Measurements from ENCODE around the gene EML4.

EML4 gene

DNA sequence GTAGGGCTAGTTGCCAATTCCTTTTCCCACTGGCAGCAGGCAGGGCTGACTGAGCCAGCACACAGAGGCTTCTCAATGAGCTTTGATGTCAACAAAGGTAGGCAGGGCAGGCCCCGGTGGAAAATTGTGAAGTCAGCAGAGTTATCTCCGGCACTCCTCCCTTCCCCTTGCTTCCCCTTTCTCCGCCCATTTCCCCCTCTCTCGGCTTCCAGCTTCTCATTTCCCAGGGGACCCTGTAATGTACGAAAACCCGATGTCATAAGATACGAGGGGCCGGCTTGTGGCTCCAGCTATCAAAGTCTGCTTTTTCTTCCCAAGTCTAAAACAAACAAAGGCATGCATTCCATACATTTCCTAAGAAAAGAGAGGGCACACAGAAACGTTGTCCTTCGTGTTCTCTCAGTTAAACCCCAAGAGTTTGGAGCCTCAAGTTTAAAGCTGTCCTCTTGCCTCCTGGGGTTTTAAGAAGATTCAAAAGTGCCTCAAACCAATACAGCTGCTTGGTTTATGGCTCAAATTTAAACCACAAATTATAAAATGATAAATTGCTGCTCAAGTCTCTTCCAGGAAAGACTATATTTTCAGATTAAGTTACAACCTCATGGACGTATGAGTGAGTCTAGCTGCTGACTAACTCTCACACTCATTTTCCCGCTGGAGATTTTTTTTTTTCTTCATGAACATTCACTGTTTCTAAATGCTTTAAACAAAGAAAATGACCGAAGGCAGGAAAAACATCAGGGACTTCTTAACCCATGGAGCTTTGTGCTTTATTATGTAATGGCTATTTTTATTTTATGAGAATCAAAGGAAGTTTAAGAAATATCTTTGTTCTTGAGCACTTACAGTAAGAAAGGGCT, 27.2 kb upstream of the EML4 start:
- Histone ChIP-seq H3K27me3 (ENCODE audit: insufficient read depth, low read depth, severe bottlenecking) (no peaks in the 10 kb centered on the region), H3K27ac (no peak overlapping the region), H3K9me3 (ENCODE audit: severe bottlenecking) (no peaks in the 10 kb centered on the region), H3K36me3 (no peaks in the 10 kb centered on the region), H3K4me3 (ENCODE audit: low read depth, low read length) (no peak overlapping the region)
- DNase-seq, result no peak
- TF ChIP-seq, protein P1, sequence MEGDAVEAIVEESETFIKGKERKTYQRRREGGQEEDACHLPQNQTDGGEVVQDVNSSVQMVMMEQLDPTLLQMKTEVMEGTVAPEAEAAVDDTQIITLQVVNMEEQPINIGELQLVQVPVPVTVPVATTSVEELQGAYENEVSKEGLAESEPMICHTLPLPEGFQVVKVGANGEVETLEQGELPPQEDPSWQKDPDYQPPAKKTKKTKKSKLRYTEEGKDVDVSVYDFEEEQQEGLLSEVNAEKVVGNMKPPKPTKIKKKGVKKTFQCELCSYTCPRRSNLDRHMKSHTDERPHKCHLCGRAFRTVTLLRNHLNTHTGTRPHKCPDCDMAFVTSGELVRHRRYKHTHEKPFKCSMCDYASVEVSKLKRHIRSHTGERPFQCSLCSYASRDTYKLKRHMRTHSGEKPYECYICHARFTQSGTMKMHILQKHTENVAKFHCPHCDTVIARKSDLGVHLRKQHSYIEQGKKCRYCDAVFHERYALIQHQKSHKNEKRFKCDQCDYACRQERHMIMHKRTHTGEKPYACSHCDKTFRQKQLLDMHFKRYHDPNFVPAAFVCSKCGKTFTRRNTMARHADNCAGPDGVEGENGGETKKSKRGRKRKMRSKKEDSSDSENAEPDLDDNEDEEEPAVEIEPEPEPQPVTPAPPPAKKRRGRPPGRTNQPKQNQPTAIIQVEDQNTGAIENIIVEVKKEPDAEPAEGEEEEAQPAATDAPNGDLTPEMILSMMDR (IDR thresholded peaks at IDR 0.05; ENCODE audit: low read depth, low read length), result no peak

DNA sequence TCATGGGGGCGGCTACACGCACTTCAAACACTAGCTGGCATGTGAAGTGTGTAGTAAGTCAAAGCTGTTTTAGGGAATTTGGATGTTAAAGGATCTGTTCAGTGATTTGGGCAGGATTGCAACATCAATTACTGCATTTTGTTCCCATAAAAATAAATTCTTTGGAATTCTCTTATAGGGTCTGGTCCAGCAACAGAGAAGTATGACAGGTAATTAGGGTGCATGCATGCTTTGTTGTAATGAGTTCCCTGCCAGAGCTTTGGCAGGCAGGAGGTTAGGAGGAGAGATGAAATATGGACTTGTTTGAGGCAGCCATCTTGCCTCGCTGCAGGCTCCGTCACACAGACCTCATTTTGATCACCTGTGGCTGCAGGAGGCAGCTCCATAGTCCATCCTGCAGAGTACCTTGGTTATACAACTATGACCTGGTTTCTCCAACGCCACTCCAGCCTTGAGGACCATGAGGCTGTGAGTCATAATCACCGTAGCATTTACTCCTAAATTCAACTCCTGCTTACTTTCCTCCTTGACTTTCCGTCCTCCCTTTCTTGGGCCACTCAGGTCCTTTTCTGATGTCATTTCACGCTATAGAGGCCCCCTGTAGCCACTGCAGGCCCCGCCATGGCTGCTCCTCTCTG, 26.5 kb upstream of the EML4 start:
- Histone ChIP-seq H3K9me3 (ENCODE audit: severe bottlenecking) (no peaks in the 10 kb centered on the region), H3K27ac (no peak overlapping the region), H3K36me3 (no peaks in the 10 kb centered on the region), H3K27me3 (ENCODE audit: insufficient read depth, low read depth, severe bottlenecking) (no peaks in the 10 kb centered on the region), H3K4me3 (ENCODE audit: low read depth, low read length) (no peak overlapping the region)
- DNase-seq, result no peak
- TF ChIP-seq, protein P1 (IDR thresholded peaks at IDR 0.05; ENCODE audit: low read depth, low read length), result no peak

DNA sequence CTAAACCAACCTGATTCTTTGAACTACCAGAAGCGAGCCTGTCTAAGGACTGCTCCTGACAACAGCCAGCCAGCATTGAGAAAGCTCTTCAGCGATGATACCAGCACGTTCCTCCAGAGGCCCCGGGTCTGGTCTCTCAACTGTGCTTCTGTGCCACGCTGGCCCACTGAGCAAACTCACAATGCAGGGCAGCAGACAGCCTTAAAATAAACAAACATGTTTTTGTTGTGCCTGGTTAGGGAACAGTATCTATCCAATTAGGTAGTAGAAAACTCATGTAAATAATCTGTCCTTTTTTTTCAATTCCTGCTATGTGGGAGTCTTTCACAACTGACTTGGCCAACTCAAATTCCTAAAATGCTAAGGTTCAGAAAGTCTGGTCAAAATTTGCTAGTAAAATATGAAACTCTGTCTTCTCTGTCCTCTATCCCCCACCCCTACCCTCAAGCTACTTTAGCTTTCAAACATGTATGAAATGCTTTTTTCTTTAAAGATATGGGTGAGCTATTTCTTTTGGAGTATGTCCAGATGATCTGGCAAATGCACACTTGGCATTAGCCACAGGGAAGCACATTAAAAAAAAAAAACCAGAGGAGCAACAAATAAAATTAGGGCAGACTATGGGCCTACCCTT, 21.4 kb upstream of the EML4 start:
- no peak for DNase-seq

DNA sequence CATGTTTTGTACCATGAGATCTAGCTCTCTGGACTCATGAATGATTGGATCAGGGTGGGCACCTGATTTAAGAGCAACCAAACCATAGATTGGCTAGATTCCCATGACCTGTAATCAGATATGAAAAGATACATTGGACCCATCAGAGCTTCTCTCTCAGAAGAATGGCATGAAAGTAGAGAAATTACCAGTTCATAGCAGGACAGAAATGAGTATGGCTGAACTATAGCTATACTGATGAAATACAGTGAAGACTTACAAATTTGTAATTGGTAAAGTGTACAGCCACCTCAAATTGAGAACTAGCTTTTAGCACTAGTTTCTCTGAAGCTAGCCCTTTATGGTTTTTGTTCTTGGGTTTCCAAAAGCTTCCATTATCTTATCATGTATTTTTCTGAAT, 19.0 kb upstream of the EML4 start:
- TF ChIP-seq, protein P1 (IDR thresholded peaks at IDR 0.05; ENCODE audit: low read depth, low read length), result no peak
- Histone ChIP-seq H3K36me3 (no peaks in the 10 kb centered on the region), H3K27me3 (ENCODE audit: insufficient read depth, low read depth, severe bottlenecking) (no peaks in the 10 kb centered on the region), H3K27ac (no peak overlapping the region), H3K9me3 (ENCODE audit: severe bottlenecking) (peaks cover 8% of the 10 kb centered on the region), H3K4me3 (ENCODE audit: low read depth, low read length) (no peak overlapping the region)
- no peak for DNase-seq

More for the DNA sequence above, 21.4 kb upstream of the EML4 start:
- Histone ChIP-seq H3K27me3 (ENCODE audit: insufficient read depth, low read depth, severe bottlenecking) (no peaks in the 10 kb centered on the region), H3K4me3 (ENCODE audit: low read depth, low read length) (no peak overlapping the region), H3K27ac (no peak overlapping the region), H3K36me3 (no peaks in the 10 kb centered on the region), H3K9me3 (ENCODE audit: severe bottlenecking) (peaks cover 8% of the 10 kb centered on the region)
- TF ChIP-seq, protein P1 (IDR thresholded peaks at IDR 0.05; ENCODE audit: low read depth, low read length), result no peak

DNA sequence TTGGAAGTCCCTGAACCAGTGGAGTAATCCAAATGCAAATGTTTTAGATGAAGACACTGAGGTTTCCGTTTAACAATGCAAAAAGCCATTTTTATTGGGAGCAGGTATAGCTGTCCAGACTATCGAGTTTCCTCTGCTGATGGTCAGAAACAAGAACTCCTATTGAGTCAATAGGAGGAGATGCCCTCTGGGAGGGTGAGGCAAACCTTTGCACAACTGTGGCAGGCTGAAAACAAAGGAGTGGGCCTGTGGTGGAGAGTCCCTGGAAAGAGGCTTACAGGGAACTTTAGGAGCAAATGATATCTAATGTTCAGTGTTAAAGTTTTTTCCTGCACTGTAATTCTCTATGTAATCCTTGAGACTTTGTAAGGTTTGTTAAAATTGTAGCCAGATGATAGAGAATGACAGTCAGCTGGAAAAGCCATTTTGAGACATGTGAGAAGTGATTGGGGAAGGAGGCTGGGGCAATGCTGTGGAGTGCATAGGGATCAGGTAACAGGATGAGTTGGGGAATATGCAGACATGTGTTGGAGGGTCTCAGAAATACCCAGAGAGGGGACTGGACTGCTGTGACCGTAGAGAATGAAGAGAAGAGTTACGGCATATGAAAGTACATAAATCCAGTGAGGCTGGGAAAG, 15.1 kb upstream of the EML4 start:
- TF ChIP-seq, protein P1 (IDR thresholded peaks at IDR 0.05; ENCODE audit: low read depth, low read length), result no peak
- DNase-seq, result no peak
- no peaks in the 10 kb centered on the region for H3K36me3 ChIP-seq
- H3K27ac ChIP-seq, result no peak overlapping the region
- peaks cover 2% of the 10 kb centered on the region for H3K9me3 ChIP-seq (ENCODE audit: severe bottlenecking)
- H3K4me3 ChIP-seq (ENCODE audit: low read depth, low read length), result no peak overlapping the region
- no peaks in the 10 kb centered on the region for H3K27me3 ChIP-seq (ENCODE audit: insufficient read depth, low read depth, severe bottlenecking)
